Measurements from ENCODE around the gene PHLDA1. TPM values are rescaled to one million over a fixed set of nuclear protein-coding genes. Genes with fewer than 3 reads are reported as not detected.

PHLDA1 gene
- total and polyA plus RNA-seq, 2 donors (not counting 3 experiments of a cell fraction or from before 2014, with no cell fraction given), result 14.1 to 30.8 TPM

DNA sequence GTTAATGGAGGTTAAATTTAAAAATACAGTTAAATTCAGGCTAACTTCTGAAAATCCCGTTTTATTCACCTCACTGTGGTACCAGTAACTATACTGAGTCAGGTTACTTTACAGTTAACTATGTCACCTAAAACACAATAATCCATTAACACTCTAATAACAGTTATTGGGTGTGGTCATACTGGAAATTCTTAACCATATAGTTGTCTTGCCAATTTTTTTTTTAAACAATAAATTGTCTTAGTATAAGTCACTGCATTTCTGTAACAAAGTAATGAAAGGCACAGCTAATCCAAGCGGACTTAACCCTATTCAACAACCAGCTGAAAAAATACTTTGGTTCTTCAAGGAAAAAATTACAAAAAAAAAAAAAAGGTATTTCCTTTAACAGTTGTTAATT, 16.2 kb upstream of the PHLDA1 start:
- intact Hi-C loops (cut with micrococcal nuclease) (no loop called here), dilution Hi-C loops (cut with MboI; ENCODE audit: extremely low pct_ligation_motif_present, low sequenced_read_pairs) (loop anchor here (25.0 kb wide), 1 partner anchor 535 kb away; the partner anchor contains the start of gene KRR1)
- H3K27me3 ChIP-seq (ENCODE audit: control insufficient read depth in 2 of 2, insufficient read depth in 2 of 2, low read length in 2 of 2), result no peaks in the 10 kb centered on the region
- CTCF ChIA-PET, result interaction anchor here (0.5 to 2.5 kb wide), 7 partner anchors 10 to 521 kb away, joined by 3 to 8 read pairs (median 3); no protein-coding TSS in a partner anchor
- no peak for FAIRE-seq
- H3K4me2 ChIP-seq (ENCODE audit: insufficient read depth, low read length), result no peak overlapping the region
- H2AFZ ChIP-seq (ENCODE audit: low read depth, low read length), result no peak overlapping the region
- no peak for DNase-seq (ENCODE audit: low read depth, low spot score)
- H3K36me3 ChIP-seq (ENCODE audit: control insufficient read depth in 2 of 2, extremely low read depth in 1 of 2, insufficient read depth in 2 of 2, low read length in 2 of 2), result peaks cover 4 to 30% of the 10 kb centered on the region in 2 experiments
- H3K4me3 ChIP-seq (replicated peaks in 1 of 3; ENCODE audit: insufficient read depth in 1 of 3, low read depth in 1 of 3, low read length in 3 of 3), result no peak overlapping the region
- H3K9ac ChIP-seq (replicated peaks; ENCODE audit: extremely low read depth, insufficient read depth, low read length), result no peak overlapping the region
- POLR2A ChIA-PET, result no interaction called here
- no peak for TF ChIP-seq GATA2 (IDR thresholded peaks at IDR 0.05; ENCODE audit: insufficient read depth, insufficient read length, low read depth, low read length)
- no peak for TF ChIP-seq FOS (IDR thresholded peaks at IDR 0.05; ENCODE audit: borderline replicate concordance, insufficient read depth, low read length)
- no peak for TF ChIP-seq POLR2AphosphoS5 (IDR thresholded peaks at IDR 0.05; ENCODE audit: insufficient read depth, low read depth, low read length)
- TF ChIP-seq POLR2A (IDR thresholded peaks at IDR 0.05; ENCODE audit: low read depth, low read length), result no peak
- TF ChIP-seq, protein P1, sequence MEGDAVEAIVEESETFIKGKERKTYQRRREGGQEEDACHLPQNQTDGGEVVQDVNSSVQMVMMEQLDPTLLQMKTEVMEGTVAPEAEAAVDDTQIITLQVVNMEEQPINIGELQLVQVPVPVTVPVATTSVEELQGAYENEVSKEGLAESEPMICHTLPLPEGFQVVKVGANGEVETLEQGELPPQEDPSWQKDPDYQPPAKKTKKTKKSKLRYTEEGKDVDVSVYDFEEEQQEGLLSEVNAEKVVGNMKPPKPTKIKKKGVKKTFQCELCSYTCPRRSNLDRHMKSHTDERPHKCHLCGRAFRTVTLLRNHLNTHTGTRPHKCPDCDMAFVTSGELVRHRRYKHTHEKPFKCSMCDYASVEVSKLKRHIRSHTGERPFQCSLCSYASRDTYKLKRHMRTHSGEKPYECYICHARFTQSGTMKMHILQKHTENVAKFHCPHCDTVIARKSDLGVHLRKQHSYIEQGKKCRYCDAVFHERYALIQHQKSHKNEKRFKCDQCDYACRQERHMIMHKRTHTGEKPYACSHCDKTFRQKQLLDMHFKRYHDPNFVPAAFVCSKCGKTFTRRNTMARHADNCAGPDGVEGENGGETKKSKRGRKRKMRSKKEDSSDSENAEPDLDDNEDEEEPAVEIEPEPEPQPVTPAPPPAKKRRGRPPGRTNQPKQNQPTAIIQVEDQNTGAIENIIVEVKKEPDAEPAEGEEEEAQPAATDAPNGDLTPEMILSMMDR (IDR thresholded peaks at IDR 0.05; ENCODE audit: extremely low read depth in 1 of 2, insufficient read depth in 1 of 2, low read depth in 1 of 2, low read length in 2 of 2), result no peak
- no peak for TF ChIP-seq JUN (IDR thresholded peaks at IDR 0.05; ENCODE audit: borderline replicate concordance, insufficient read depth, insufficient read length, low read depth)
- TF ChIP-seq, protein P2, sequence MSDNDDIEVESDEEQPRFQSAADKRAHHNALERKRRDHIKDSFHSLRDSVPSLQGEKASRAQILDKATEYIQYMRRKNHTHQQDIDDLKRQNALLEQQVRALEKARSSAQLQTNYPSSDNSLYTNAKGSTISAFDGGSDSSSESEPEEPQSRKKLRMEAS (IDR thresholded peaks at IDR 0.05; ENCODE audit: insufficient read depth, insufficient read length), result no peak
- TF ChIP-seq EZH2 (IDR thresholded peaks at IDR 0.05; ENCODE audit: borderline replicate concordance, low read depth, low read length, severe bottlenecking), result no peak
- H4K20me1 ChIP-seq (replicated peaks; ENCODE audit: control insufficient read depth, extremely low read depth, insufficient read depth, low read length), result no peaks in the 10 kb centered on the region
- H3K27ac ChIP-seq (ENCODE audit: insufficient read depth, low read depth, low read length), result no peak overlapping the region
- H3K79me2 ChIP-seq (ENCODE audit: control insufficient read depth, insufficient read depth, low read length), result no peaks in the 10 kb centered on the region
- H3K9me1 ChIP-seq (replicated peaks; ENCODE audit: control insufficient read depth, extremely low read depth, insufficient read depth, low read length), result no peaks in the 10 kb centered on the region
- TSS peak; percentile 29 for BruUV-seq (replicated peaks)
- H3K9me3 ChIP-seq (replicated peaks; ENCODE audit: control insufficient read depth, insufficient read depth, low read length), result no peaks in the 10 kb centered on the region
- no peaks in the 10 kb centered on the region for H3K4me1 ChIP-seq (ENCODE audit: control insufficient read depth, extremely low read depth, insufficient read depth, low read length)
